Upper lobe of right lung (tissue), 1 donor: Measurements from ENCODE around the gene MINK1. TPM values are rescaled to one million over a fixed set of nuclear protein-coding genes. Genes with fewer than 3 reads are reported as not detected.

Source experiments
- ATAC-seq: fragments of 200-7000 bp; cut with Tn5 transposase; one replicate; pipeline ENCODE4 v1.9.1; 2020; ENCODE audit warnings: mild to moderate bottlenecking, moderate library complexity
- DNase-seq: peaks from one replicate; pipeline ENCODE4 v3.0.0-alpha.2; 2020
- H3K27ac ChIP-seq: fragments of 200-600 bp; one replicate; pipeline ENCODE4 v1.8.0; 2022
- H3K27me3 ChIP-seq: fragments of 200-600 bp; one replicate; pipeline ENCODE4 v1.8.0; 2022; ENCODE audit warnings: mild to moderate bottlenecking
- H3K36me3 ChIP-seq: fragments of 200-600 bp; one replicate; pipeline ENCODE4 v1.8.0; 2022
- H3K4me1 ChIP-seq: fragments of 200-600 bp; one replicate; pipeline ENCODE4 v1.8.0; 2022
- H3K4me3 ChIP-seq: fragments of 200-600 bp; one replicate; pipeline ENCODE4 v1.8.0; 2022; ENCODE audit warnings: mild to moderate bottlenecking
- H3K9me3 ChIP-seq: fragments of 200-600 bp; one replicate; pipeline ENCODE4 v1.8.0; 2022
- intact Hi-C: fragments of 100-400 bp; cut with DNase I; formaldehyde crosslinking; loops from one replicate; pipeline ENCODE4 v1.11.0; 2022
- total RNA-seq: library from RNA; stranded (reverse); fragmentation: NEBNext Ultra II Directional; extraction: Animal tissue kit (Norgen Biotek cat#: 25700); gene quantifications from one replicate; pipeline ENCODE4 v1.2.1, GENCODE V29; 2021
- TF ChIP-seq, protein P1 (sequence below): fragments of 200-600 bp; IDR thresholded peaks from one replicate; pipeline ENCODE4 v1.8.0; 2022; ENCODE audit warnings: antibody characterized with exemption
- donor health status: DM: no; HTN: yes; CAD: no; lungs with severe emphysema.

Gene MINK1
- total RNA-seq, 1 donor from 2014 or later, result 121 TPM

DNA sequence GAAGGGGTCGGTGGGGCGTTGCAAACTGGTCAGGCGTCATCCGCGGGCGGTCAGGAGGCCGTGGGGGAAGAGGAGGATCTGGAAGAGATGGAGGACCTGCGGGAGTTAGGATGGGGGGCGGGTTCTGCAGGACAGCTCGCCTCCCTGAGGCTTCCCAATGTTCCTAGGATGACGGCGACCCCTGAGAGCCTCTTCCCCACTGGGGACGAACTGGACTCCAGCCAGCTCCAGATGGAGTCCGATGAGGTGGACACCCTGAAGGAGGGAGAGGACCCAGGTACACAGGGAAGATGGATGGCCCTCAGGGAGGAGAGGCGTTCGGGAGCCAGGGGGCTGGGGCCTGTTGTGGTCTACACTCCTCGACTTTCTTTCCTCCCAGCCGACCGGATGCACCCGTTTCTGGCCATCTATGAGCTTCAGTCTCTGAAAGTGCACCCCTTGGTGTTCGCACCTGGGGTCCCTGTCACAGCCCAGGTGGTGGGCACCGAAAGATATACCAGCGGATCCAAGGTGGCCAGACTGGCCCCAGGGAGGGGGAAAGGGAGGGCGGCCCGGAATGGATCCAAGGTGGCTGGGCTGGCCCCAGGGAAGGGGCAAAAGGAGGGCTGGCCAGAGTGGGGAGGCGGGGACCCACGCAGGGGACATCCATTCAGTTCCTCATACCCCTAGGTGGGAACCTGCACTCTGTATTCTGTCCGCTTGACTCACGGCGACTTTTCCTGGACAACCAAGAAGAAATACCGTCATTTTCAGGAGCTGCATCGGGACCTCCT lies 25.3 kb upstream of the MINK1 start:
- peak; percentile 1 for ATAC-seq
- no peaks in the 10 kb centered on the region for H3K9me3 ChIP-seq
- no peak overlapping the region for H3K27ac ChIP-seq
- DNase-seq, result no peak
- H3K4me1 ChIP-seq, result peaks cover 18% of the 10 kb centered on the region
- intact Hi-C loops, result no loop called here
- no peaks in the 10 kb centered on the region for H3K27me3 ChIP-seq
- no peaks in the 10 kb centered on the region for H3K36me3 ChIP-seq
- TF ChIP-seq, protein P1, sequence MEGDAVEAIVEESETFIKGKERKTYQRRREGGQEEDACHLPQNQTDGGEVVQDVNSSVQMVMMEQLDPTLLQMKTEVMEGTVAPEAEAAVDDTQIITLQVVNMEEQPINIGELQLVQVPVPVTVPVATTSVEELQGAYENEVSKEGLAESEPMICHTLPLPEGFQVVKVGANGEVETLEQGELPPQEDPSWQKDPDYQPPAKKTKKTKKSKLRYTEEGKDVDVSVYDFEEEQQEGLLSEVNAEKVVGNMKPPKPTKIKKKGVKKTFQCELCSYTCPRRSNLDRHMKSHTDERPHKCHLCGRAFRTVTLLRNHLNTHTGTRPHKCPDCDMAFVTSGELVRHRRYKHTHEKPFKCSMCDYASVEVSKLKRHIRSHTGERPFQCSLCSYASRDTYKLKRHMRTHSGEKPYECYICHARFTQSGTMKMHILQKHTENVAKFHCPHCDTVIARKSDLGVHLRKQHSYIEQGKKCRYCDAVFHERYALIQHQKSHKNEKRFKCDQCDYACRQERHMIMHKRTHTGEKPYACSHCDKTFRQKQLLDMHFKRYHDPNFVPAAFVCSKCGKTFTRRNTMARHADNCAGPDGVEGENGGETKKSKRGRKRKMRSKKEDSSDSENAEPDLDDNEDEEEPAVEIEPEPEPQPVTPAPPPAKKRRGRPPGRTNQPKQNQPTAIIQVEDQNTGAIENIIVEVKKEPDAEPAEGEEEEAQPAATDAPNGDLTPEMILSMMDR, result no peak
- H3K4me3 ChIP-seq, result peak overlapping the region; percentile 83

- peak; percentile 71 for DNase-seq
- no peak for ATAC-seq
- no peaks in the 10 kb centered on the region for H3K27me3 ChIP-seq
- H3K9me3 ChIP-seq, result no peaks in the 10 kb centered on the region
- peaks cover 18% of the 10 kb centered on the region for H3K4me1 ChIP-seq
- H3K27ac ChIP-seq, result no peak overlapping the region
- H3K4me3 ChIP-seq, result peak overlapping the region; percentile 83
- H3K36me3 ChIP-seq, result no peaks in the 10 kb centered on the region
- intact Hi-C loops, result no loop called here
- TF ChIP-seq, protein P1, result no peak
These were observed 24.8 kb upstream of the MINK1 start for GRCh38 chr17:4808378-4808767.

GRCh38 chr17:4810696-4811290 lies 22.3 kb upstream of the MINK1 start:
- DNase-seq (no peak), ATAC-seq (no peak)
- TF ChIP-seq, protein P1, result no peak
- H3K4me3 ChIP-seq, result no peak overlapping the region
- H3K27ac ChIP-seq, result no peak overlapping the region
- H3K27me3 ChIP-seq, result no peaks in the 10 kb centered on the region
- peaks cover 9% of the 10 kb centered on the region for H3K36me3 ChIP-seq
- H3K9me3 ChIP-seq, result no peaks in the 10 kb centered on the region
- peaks cover 18% of the 10 kb centered on the region for H3K4me1 ChIP-seq
- intact Hi-C loops, result no loop called here

DNA sequence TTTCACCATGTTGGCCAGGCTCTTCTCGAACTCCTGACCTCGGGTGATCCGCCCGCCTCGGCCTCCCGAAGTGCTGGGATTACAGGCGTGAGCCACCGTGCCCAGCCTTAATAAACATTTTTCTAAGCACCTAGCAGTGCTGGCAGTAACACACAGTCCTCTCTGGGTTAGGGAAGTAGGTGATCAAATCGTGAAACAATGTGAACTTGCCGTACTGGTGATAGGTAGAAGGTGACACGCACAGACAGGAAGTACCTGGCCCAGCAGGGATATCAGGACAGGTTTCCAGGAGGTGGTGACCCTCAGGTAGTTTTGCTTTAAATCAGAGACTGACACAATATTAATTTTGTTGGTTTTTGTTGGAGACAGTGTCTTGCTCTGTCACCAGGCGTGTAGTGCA lies 21.7 kb upstream of the MINK1 start:
- intact Hi-C loops, result no loop called here
- ATAC-seq (no peak), DNase-seq (no peak)
- Histone ChIP-seq H3K27me3 (no peaks in the 10 kb centered on the region), H3K4me1 (peaks cover 12% of the 10 kb centered on the region), H3K9me3 (no peaks in the 10 kb centered on the region), H3K4me3 (no peak overlapping the region), H3K27ac (no peak overlapping the region), H3K36me3 (peaks cover 15% of the 10 kb centered on the region)
- TF ChIP-seq, protein P1, result no peak

DNA sequence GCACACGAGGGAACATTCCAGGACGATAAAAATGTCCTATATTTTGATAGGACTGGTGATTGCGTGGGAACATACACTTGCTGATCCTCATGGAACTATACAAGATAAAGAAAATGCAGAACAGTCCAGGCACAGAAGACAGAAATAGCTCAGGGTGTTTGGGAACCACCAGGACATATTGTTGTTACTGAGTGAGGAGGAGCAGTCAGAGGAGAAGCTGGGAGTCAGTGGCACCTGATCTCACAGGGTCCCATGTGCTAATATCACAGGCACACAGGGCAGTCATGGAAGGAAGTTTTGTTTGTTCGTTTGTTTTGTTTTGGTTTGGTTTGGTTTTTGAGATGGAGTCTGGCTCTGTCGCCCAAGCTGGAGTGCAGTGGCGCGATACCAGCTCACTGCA lies 20.4 kb upstream of the MINK1 start:
- H3K9me3 ChIP-seq, result no peaks in the 10 kb centered on the region
- H3K4me3 ChIP-seq, result no peak overlapping the region
- intact Hi-C loops, result no loop called here
- peaks cover 27% of the 10 kb centered on the region for H3K36me3 ChIP-seq
- H3K27me3 ChIP-seq, result no peaks in the 10 kb centered on the region
- TF ChIP-seq, protein P1, result no peak
- no peak overlapping the region for H3K27ac ChIP-seq
- H3K4me1 ChIP-seq, result peaks cover 10% of the 10 kb centered on the region
- DNase-seq, result no peak
- ATAC-seq, result no peak
